ENCODE results near the gene PSMA6. TPM values are rescaled to one million over a fixed set of nuclear protein-coding genes. Genes with fewer than 3 reads are reported as not detected.
A peak's percentile ranks its signal among the peaks of the same experiment; 100 is the strongest.

Gene PSMA6
- total and polyA plus RNA-seq, 2 of the 13 experiments (the other 11 are each of a cell fraction or from before 2014, with no cell fraction given) = 525 to 1,109 TPM

- TF ChIP-seq ZNF574 (CRISPR knock-in tag; IDR thresholded peaks at IDR 0.05) (no peak), SPEN (CRISPR knock-in tag; IDR thresholded peaks at IDR 0.05; ENCODE audit: low read depth) (no peak), GTF2F1 (IDR thresholded peaks at IDR 0.05; ENCODE audit: low read length) (no peak), RBM39 (IDR thresholded peaks at IDR 0.05; ENCODE audit: low read depth, low read length, poor library complexity, severe bottlenecking) (peak; percentile 42), ARID3A (IDR thresholded peaks at IDR 0.05; ENCODE audit: low read depth, low read length) (no peak), FOXM1 (CRISPR knock-in tag; IDR thresholded peaks at IDR 0.05) (peak; percentile 43; the same call in 1 of the 2 replicates), SMAD3 (CRISPR knock-in tag; IDR thresholded peaks at IDR 0.05) (no peak), ZNF235 (CRISPR knock-in tag; IDR thresholded peaks at IDR 0.05; ENCODE audit: borderline replicate concordance) (no peak)
- TF ChIP-seq, protein P1, sequence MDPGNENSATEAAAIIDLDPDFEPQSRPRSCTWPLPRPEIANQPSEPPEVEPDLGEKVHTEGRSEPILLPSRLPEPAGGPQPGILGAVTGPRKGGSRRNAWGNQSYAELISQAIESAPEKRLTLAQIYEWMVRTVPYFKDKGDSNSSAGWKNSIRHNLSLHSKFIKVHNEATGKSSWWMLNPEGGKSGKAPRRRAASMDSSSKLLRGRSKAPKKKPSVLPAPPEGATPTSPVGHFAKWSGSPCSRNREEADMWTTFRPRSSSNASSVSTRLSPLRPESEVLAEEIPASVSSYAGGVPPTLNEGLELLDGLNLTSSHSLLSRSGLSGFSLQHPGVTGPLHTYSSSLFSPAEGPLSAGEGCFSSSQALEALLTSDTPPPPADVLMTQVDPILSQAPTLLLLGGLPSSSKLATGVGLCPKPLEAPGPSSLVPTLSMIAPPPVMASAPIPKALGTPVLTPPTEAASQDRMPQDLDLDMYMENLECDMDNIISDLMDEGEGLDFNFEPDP (CRISPR knock-in tag; conservative IDR thresholded peaks at IDR 0.05) = 0 out of 2 replicates have a peak, but pooled peaks have one; percentile 37
These were observed 57.5 kb downstream of the PSMA6 start (continued) for GRCh38 chr14:35349496-35350365.
